Transverse colon (tissue), 4 donors: ENCODE measurements around the gene GTPBP1. TPM values are rescaled to one million over a fixed set of nuclear protein-coding genes. Genes with fewer than 3 reads are reported as not detected.

Source experiments
- DNase-seq: peaks from one replicate; pipeline ENCODE4 v3.0.0-alpha.2; 2019
- H3K27ac ChIP-seq, 4 donors: fragments of 200-600 bp; sonication (generic); 2 replicates each; pipeline ENCODE4 v1.5.1; 2016 to 2018; ENCODE audit warnings: inconsistent platforms in 4 of 4
- H3K27me3 ChIP-seq: fragments of 200-600 bp; sonication (generic); 2 replicates; pipeline ENCODE4 v1.5.1; 2017; ENCODE audit warnings: inconsistent platforms
- H3K36me3 ChIP-seq, 4 donors: fragments of 200-600 bp; sonication (generic); 2 replicates each; pipeline ENCODE4 v1.5.1; 2017 to 2019; ENCODE audit warnings: inconsistent platforms in 4 of 4
- H3K4me1 ChIP-seq, 4 donors: fragments of 200-600 bp; sonication (generic); 2 replicates each; pipeline ENCODE4 v1.5.1; 2017 to 2020; ENCODE audit warnings: inconsistent platforms in 4 of 4
- H3K4me3 ChIP-seq, 4 donors: fragments of 200-600 bp; sonication (generic); 1 replicate in 1 of 4; 2 replicates in 3 of 4; pipeline versions ENCODE4 v1.5.1 to v1.6.1; 2017 to 2019; ENCODE audit warnings: inconsistent platforms in 4 of 4
- H3K9me3 ChIP-seq, 2 donors: fragments of 200-600 bp; sonication (generic); 2 replicates each; pipeline ENCODE4 v1.5.1; 2017 to 2019; ENCODE audit warnings: inconsistent platforms in 2 of 2
- EP300 ChIP-seq: sonication (generic); formaldehyde crosslinking; IDR thresholded peaks from one replicate; pipeline ENCODE4 v1.6.1; 2017; ENCODE audit warnings: antibody characterized with exemption, low read depth
- POLR2A ChIP-seq: fragments of 450-650 bp; IDR thresholded peaks from one replicate; pipeline ENCODE4 v1.6.1; 2016; ENCODE audit warnings: antibody characterized with exemption, mild to moderate bottlenecking, moderate library complexity
- POLR2AphosphoS5 ChIP-seq, 3 donors: sonication (generic); formaldehyde crosslinking; IDR thresholded peaks; one replicate each; pipeline ENCODE4 v1.6.1; 2016; ENCODE audit warnings: antibody characterized with exemption in 3 of 3
- WGBS, 2 donors: methylation state at CpG; one replicate each; pipeline ENCODE4 v1.1.5; 2018; ENCODE audit warnings: low coverage in 1 of 2; 5-methylcytosine and 5-hydroxymethylcytosine counted together
- in situ Hi-C, 4 donors: fragments of 200-750 bp; cut with MboI; loops; one replicate each; pipeline versions ENCODE4 v1.15.0 to v1.15.1; 2017; ENCODE audit warnings: low sequenced_read_pairs in 3 of 4, low pct_ligation_motif_present in 1 of 4, low pct_unique_long_range_greater_than_20kb in 1 of 4
- intact Hi-C: fragments of 100-400 bp; cut with DNase I; formaldehyde crosslinking; loops from one replicate; pipeline ENCODE4 v1.15.1; 2023; ENCODE audit warnings: low total_unique reads
- total RNA-seq, 4 donors: library from RNA; depleted of rRNA; stranded (reverse); fragments of >200 nt; gene quantifications; one replicate each; pipeline ENCODE4 v1.1.0, GENCODE V29; 2016
- TF ChIP-seq, protein P1 (sequence below), 5 experiments: fragments of 200-600 bp in 3 of 5; fragments of 450-650 bp in 2 of 5; sonication (generic) in 3 of 5; IDR thresholded peaks; 1 replicate in 2 of 5; 2 replicates in 3 of 5; pipeline ENCODE4 v1.5.1; 2016 to 2017; ENCODE audit warnings: antibody characterized with exemption in 5 of 5, inconsistent platforms in 3 of 5, mild to moderate bottlenecking in 2 of 5, moderate library complexity in 1 of 5

GTPBP1 gene
- total RNA-seq, 4 donors from 2014 or later: 51.5 to 84.9 (median 77.6) TPM

DNA sequence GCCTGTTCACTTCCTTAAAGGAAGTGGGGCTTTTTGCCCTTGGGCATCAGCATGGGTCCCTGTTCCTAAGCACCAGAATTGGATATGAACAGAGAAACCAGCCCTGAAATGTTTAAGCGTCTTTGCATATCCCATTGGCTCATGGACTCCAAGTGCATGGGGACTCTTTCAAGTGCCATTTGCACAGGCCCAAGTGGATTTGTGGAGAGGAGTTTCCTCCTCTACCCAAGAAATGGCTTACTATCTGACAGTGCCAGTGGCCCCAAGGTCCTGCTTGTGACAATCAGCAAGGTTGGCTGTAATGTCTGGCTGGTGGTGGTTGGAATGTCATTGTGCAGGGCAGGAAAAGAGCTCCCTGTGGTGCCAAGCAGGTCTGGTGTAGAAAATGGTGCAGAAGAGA, 20.0 kb upstream of the GTPBP1 start:
- Histone ChIP-seq H3K9me3 (no peaks in the 10 kb centered on the region), H3K4me1 (peaks cover 0 to 29% (median 16%) of the 10 kb centered on the region in 4 donors), H3K36me3 (peaks cover 0 to 44% (median 21%) of the 10 kb centered on the region in 4 donors), H3K27me3 (no peaks in the 10 kb centered on the region), H3K27ac (no peak overlapping the region), H3K4me3 (no peak overlapping the region)
- no peak for DNase-seq
- TF ChIP-seq, protein P1, sequence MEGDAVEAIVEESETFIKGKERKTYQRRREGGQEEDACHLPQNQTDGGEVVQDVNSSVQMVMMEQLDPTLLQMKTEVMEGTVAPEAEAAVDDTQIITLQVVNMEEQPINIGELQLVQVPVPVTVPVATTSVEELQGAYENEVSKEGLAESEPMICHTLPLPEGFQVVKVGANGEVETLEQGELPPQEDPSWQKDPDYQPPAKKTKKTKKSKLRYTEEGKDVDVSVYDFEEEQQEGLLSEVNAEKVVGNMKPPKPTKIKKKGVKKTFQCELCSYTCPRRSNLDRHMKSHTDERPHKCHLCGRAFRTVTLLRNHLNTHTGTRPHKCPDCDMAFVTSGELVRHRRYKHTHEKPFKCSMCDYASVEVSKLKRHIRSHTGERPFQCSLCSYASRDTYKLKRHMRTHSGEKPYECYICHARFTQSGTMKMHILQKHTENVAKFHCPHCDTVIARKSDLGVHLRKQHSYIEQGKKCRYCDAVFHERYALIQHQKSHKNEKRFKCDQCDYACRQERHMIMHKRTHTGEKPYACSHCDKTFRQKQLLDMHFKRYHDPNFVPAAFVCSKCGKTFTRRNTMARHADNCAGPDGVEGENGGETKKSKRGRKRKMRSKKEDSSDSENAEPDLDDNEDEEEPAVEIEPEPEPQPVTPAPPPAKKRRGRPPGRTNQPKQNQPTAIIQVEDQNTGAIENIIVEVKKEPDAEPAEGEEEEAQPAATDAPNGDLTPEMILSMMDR (IDR thresholded peaks at IDR 0.05): no peak
- TF ChIP-seq POLR2AphosphoS5 (IDR thresholded peaks at IDR 0.05) (no peak), POLR2A (no peak), EP300 (no peak)
- in situ Hi-C loops: no loop called here
- intact Hi-C loops: no loop called here
- whole genome bisulfite sequencing, 2 donors: 94% methylated on average over 1 of the region's 1 CpG; no CpG with 5 or more reads in 1 of the 2 donors

DNA sequence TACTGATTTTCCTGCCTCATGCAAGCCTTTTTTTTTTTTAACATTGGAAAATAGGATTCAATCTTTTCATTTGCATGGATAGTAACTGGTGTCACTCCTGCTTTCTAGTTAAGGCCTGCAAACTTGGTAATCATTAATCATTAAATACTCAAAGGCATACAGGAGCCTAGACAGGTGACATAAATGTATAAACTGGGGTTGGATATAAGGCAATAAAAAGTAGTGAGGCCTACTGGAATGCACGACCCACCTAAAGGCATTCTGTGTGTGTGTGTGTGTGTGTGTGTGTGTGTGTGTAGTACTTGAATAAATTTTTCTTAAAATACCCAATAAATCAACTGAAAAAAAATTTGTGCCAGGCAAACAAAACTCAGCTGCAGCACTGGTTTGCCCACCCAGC, 16.1 kb upstream of the GTPBP1 start:
- peak overlapping the region; percentile 46 to 98 (median 74) for H3K27ac ChIP-seq
- no peak for DNase-seq
- H3K36me3 ChIP-seq: peaks cover 0 to 43% (median 18%) of the 10 kb centered on the region in 4 donors
- H3K4me1 ChIP-seq: peaks cover 0 to 52% (median 30%) of the 10 kb centered on the region in 4 donors
- intact Hi-C loops (no loop called here), in situ Hi-C loops (no loop called here)
- no peak overlapping the region for H3K4me3 ChIP-seq
- 18 to 45% methylated on average over 1 of the region's 1 CpG for WGBS, 2 donors
- TF ChIP-seq EP300: no peak
- no peak for TF ChIP-seq POLR2A
- TF ChIP-seq, protein P1 (IDR thresholded peaks at IDR 0.05): no peak
- no peak for TF ChIP-seq POLR2AphosphoS5 (IDR thresholded peaks at IDR 0.05)
- no peaks in the 10 kb centered on the region for H3K9me3 ChIP-seq
- no peaks in the 10 kb centered on the region for H3K27me3 ChIP-seq

DNA sequence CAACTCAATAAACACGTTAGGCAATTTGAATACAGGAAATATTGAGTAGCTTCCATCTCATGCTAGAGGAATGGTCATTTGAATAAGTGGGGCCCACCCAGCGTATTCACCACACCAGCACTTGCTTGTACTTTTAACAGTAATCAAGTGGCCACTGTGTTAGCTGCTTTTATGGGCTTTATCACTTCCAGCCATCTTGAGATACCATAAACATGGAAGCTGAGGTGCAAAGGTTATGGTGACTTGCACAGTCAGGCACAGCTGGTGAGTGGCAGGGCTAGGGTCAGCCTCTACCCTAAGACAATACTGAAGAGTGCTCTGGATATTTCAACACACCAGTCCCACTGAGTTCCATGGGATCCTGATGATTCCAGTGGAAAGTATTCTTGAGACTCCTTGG, 11.7 kb upstream of the GTPBP1 start:
- no peaks in the 10 kb centered on the region for H3K9me3 ChIP-seq
- H3K4me1 ChIP-seq: peaks cover 39 to 96% (median 63%) of the 10 kb centered on the region in 4 donors
- 45 to 57% methylated on average over 1 to 2 of the region's 2 CpGs for WGBS, 2 donors
- no peak overlapping the region for H3K4me3 ChIP-seq
- in situ Hi-C loops (no loop called here), intact Hi-C loops (no loop called here)
- TF ChIP-seq POLR2AphosphoS5 (IDR thresholded peaks at IDR 0.05) (peak in 2 of 3 donors; percentile 66 to 76), POLR2A (peak; percentile 58)
- TF ChIP-seq, protein P1 (IDR thresholded peaks at IDR 0.05): no peak
- peak; percentile 72 for DNase-seq
- peak overlapping the region; percentile 93 to 99 (median 98) for H3K27ac ChIP-seq
- no peaks in the 10 kb centered on the region for H3K27me3 ChIP-seq
- peaks cover 0 to 11% (median under 1%) of the 10 kb centered on the region in 4 donors for H3K36me3 ChIP-seq

DNA sequence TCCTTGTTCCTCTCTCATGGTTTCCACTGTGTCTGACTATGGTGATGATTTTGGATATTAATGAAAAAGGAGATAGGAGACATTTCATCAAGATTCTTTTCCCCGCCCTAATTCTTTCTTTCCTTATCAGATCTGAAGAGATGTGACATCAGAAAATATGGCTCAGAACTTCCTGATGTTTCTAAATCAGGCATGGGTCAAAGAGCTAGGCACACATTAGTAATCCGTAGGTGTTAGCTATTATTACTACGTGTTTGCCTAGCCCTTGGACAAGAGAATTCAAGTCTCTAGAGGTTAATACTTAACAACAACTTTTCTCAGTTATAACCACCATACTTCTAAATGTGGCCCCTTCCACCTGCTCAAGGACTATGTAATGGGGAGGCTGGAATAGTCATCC, 10.8 kb upstream of the GTPBP1 start:
- TF ChIP-seq EP300: no peak
- TF ChIP-seq POLR2A: peak; percentile 33
- TF ChIP-seq POLR2AphosphoS5 (IDR thresholded peaks at IDR 0.05): peak in 2 of 3 donors; percentile 44 to 61
- TF ChIP-seq, protein P1 (IDR thresholded peaks at IDR 0.05): no peak
- intact Hi-C loops (no loop called here), in situ Hi-C loops (no loop called here)

More for the DNA sequence above, 10.8 kb upstream of the GTPBP1 start:
- Histone ChIP-seq H3K36me3 (peaks cover 0 to 6% (median 0%) of the 10 kb centered on the region in 4 donors), H3K4me3 (no peak overlapping the region), H3K27me3 (no peaks in the 10 kb centered on the region), H3K4me1 (peaks cover 39 to 98% (median 70%) of the 10 kb centered on the region in 4 donors), H3K27ac (peak overlapping the region; percentile 93 to 99 (median 98)), H3K9me3 (no peaks in the 10 kb centered on the region)
- WGBS, 2 donors: 59 to 65% methylated on average over 3 of the region's 3 CpGs
- DNase-seq: no peak
